Ovary (tissue), 9 donors: ENCODE measurements around the gene PRSS21. TPM values are rescaled to one million over a fixed set of nuclear protein-coding genes. Genes with fewer than 3 reads are reported as not detected.
A peak's percentile ranks its signal among the peaks of the same experiment; 100 is the strongest.

Experiments
- DNase-seq, 5 donors: peaks; one replicate each; pipeline ENCODE4 v3.0.0-alpha.2; 2019 to 2020
- H3K27ac ChIP-seq, 2 donors: fragments of 200-600 bp; one replicate each; pipeline versions ENCODE4 v1.5.1 to v1.8.0; 2019 to 2022
- H3K27me3 ChIP-seq: fragments of 200-600 bp; one replicate; pipeline ENCODE4 v1.8.0; 2022
- H3K36me3 ChIP-seq: fragments of 200-600 bp; sonication (generic); one replicate; pipeline ENCODE4 v1.5.1; 2019
- H3K4me1 ChIP-seq: one replicate; pipeline ENCODE4 v1.8.1; 2013; ENCODE audit warnings: mild to moderate bottlenecking, moderate library complexity; ENCODE audit not compliant: insufficient read depth
- H3K4me3 ChIP-seq: fragments of 200-600 bp; sonication (generic); one replicate; pipeline ENCODE4 v1.5.1; 2017
- H3K9me3 ChIP-seq, 2 donors: fragments of 200-600 bp in 1 of 2; sonication (generic) in 1 of 2; one replicate each; pipeline versions ENCODE4 v1.5.1 to v1.8.1; 2013 to 2019; ENCODE audit warnings: mild to moderate bottlenecking in 1 of 2, moderate library complexity in 1 of 2
- EP300 ChIP-seq: sonication (generic); formaldehyde crosslinking; IDR thresholded peaks from one replicate; pipeline ENCODE4 v1.6.1; 2017; ENCODE audit warnings: antibody characterized with exemption
- POLR2A ChIP-seq: fragments of 450-650 bp; IDR thresholded peaks from one replicate; pipeline ENCODE4 v1.6.1; 2017; ENCODE audit warnings: antibody characterized with exemption, mild to moderate bottlenecking, moderate library complexity
- WGBS, 3 donors: extraction: QIAGEN DNeasy Blood & Tissue Kit in 1 of 3; methylation state at CpG; one replicate each; pipeline versions ENCODE4 v1.1.5 to v1.1.7; 2013 to 2017; 5-methylcytosine and 5-hydroxymethylcytosine counted together
- intact Hi-C, 4 donors: fragments of 100-400 bp; cut with DNase I; formaldehyde crosslinking; loops; one replicate each; pipeline versions ENCODE4 v1.11.0 to v1.15.1; 2022 to 2023
- polyA plus RNA-seq, 2 donors: library from polyadenylated mRNA; stranded (reverse); fragments of 200-250 nt in 1 of 2; fragments of 350-450 nt in 1 of 2; fragmentation: Illumina TruSeq in 1 of 2; extraction: RNeasy Lipid Tissue Mini Kit (QIAGEN cat#74804) in 1 of 2; gene quantifications; one replicate each; pipeline ENCODE4 v1.2.3, GENCODE V29; 2013 to 2014
- total RNA-seq, 7 donors: library from RNA; depleted of rRNA in 2 of 7; stranded (reverse); fragments of >200 nt in 2 of 7; fragmentation: NEBNext Ultra II Directional in 3 of 7; extraction: Animal tissue kit (Norgen Biotek cat#: 25700) in 3 of 7; gene quantifications; one replicate each; pipeline versions ENCODE4 v1.1.0 to v1.2.4, GENCODE V29; 2016 to 2023
- TF ChIP-seq, protein P1 (sequence below), 3 donors: fragments of 450-650 bp in 2 of 3; fragments of 200-600 bp in 1 of 3; IDR thresholded peaks; one replicate each; pipeline versions ENCODE4 v1.5.1 to v1.8.0; 2016 to 2022; ENCODE audit warnings: antibody characterized with exemption in 3 of 3, mild to moderate bottlenecking in 1 of 3
- donor health status: DM: no; HTN: no; CAD: no; lungs with moderate emphysema.
- donor health status: DM: no; HTN: no; CAD: no.
- donor health status: Bipolar disorder and iron deficiency.
- donor health status: DM: yes; HTN: yes; CAD: no.
- donor health status: DM: no; HTN: no; CAD: no.
- donor health status: DM: yes; HTN: yes; CAD: no.

The PRSS21 gene
- total and polyA plus RNA-seq, 9 donors, result 0.53 to 9.3 (median 1.0) TPM; not detected in 4

DNA sequence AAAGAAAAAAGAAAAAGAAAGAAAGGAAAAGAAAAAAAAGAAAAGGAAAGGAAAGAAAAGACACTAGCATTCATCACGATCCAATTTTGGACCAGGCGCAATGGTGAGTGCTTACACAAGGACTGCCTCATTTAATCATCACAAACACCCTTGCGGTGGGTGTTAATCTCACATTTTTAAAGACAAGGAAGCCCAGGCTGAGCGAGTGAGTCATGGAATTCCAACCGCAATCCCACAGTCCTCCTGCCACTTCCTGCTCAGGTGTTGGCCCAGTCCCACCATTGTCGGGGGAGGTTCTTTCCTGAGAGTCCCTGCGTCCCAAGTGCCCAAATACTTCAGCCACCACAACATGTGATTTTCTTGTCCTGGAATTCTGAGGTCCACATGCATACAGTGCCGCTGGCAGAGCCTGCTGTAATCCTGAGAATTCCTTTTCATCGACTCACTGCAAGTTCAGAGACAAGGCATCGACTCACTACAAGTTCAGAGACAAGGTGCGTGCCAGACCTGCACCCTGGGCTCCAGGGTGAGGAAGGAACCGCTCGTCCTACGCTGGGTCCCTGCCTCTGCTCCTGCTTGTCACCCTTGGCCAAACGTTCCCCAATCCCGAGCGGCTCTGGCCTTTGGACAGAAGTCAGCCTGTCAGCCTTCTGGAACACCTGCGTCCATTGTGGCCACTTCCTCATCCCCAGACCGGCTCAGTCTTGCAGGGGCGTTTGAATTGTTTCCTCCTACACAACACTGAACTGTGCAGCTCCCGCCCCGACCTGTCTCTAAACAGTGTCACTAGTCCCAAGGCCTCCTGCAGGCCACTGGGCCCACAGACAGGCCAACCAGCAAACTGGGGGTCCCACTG lies 18.8 kb downstream of the PRSS21 start:
- 32 to 43% (median 35%) methylated on average over 22 of the region's 22 CpGs for WGBS, 3 donors
- no peaks in the 10 kb centered on the region for H3K27me3 ChIP-seq
- no peaks in the 10 kb centered on the region for H3K4me1 ChIP-seq
- no peak for DNase-seq
- H3K27ac ChIP-seq, result no peak overlapping the region
- intact Hi-C loops, result no loop called here
- TF ChIP-seq, protein P1, sequence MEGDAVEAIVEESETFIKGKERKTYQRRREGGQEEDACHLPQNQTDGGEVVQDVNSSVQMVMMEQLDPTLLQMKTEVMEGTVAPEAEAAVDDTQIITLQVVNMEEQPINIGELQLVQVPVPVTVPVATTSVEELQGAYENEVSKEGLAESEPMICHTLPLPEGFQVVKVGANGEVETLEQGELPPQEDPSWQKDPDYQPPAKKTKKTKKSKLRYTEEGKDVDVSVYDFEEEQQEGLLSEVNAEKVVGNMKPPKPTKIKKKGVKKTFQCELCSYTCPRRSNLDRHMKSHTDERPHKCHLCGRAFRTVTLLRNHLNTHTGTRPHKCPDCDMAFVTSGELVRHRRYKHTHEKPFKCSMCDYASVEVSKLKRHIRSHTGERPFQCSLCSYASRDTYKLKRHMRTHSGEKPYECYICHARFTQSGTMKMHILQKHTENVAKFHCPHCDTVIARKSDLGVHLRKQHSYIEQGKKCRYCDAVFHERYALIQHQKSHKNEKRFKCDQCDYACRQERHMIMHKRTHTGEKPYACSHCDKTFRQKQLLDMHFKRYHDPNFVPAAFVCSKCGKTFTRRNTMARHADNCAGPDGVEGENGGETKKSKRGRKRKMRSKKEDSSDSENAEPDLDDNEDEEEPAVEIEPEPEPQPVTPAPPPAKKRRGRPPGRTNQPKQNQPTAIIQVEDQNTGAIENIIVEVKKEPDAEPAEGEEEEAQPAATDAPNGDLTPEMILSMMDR (IDR thresholded peaks at IDR 0.05), result no peak
- TF ChIP-seq EP300, result no peak
- no peak for TF ChIP-seq POLR2A
- no peaks in the 10 kb centered on the region for H3K36me3 ChIP-seq
- H3K4me3 ChIP-seq, result no peak overlapping the region
- H3K9me3 ChIP-seq, result no peaks in the 10 kb centered on the region

GRCh38 chr16:2836646-2837508 lies 19.8 kb downstream of the PRSS21 start:
- Histone ChIP-seq H3K27me3 (no peaks in the 10 kb centered on the region), H3K9me3 (no peaks in the 10 kb centered on the region), H3K36me3 (no peaks in the 10 kb centered on the region), H3K27ac (no peak overlapping the region), H3K4me1 (peaks cover 2% of the 10 kb centered on the region), H3K4me3 (no peak overlapping the region)
- DNase-seq, result no peak
- WGBS, 3 donors, result 46 to 53% (median 50%) methylated on average over 13 of the region's 13 CpGs
- TF ChIP-seq POLR2A, result no peak
- TF ChIP-seq, protein P1 (IDR thresholded peaks at IDR 0.05), result no peak
- TF ChIP-seq EP300, result no peak
- intact Hi-C loops, result no loop called here

DNA sequence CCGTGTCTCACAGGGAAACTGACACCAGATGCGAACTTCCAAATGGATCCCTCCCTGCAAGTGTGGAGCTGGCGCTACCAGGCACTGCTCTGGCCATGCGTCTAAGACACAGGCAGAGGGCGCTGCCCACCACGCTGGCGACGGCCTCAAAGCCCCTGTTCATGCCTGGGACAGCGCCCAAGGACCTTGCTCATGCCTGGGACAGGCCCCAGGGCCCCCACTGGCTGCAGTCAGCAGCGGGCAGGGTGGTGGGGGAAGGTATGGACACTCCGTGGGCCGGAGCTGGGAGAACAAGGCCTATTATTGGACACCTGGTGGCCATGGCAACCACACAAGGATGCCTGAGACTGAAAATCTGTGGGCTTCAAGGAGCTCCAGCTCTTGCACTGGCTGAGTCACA lies 21.9 kb downstream of the PRSS21 start:
- Histone ChIP-seq H3K9me3 (peaks cover 0 to 6% of the 10 kb centered on the region in 2 donors), H3K27me3 (no peaks in the 10 kb centered on the region), H3K4me1 (peaks cover 11% of the 10 kb centered on the region), H3K4me3 (no peak overlapping the region), H3K27ac (no peak overlapping the region), H3K36me3 (no peaks in the 10 kb centered on the region)
- WGBS, 3 donors, result 3 to 4% (median 4%) methylated on average over 12 of the region's 12 CpGs
- intact Hi-C loops, result no loop called here
- peak in 1 of 5 donors; percentile 53 for DNase-seq
- TF ChIP-seq POLR2A (no peak), EP300 (no peak)
- TF ChIP-seq, protein P1 (IDR thresholded peaks at IDR 0.05), result peak in 2 of 3 donors; percentile 30 to 42

- H3K27ac ChIP-seq, result no peak overlapping the region
- no peak for DNase-seq
- peaks cover 11% of the 10 kb centered on the region for H3K4me1 ChIP-seq
- TF ChIP-seq POLR2A (no peak), EP300 (no peak)
- TF ChIP-seq, protein P1 (IDR thresholded peaks at IDR 0.05), result no peak
- H3K4me3 ChIP-seq, result no peak overlapping the region
- intact Hi-C loops, result no loop called here
- no peaks in the 10 kb centered on the region for H3K36me3 ChIP-seq
- 85 to 89% (median 88%) methylated on average over 15 of the region's 15 CpGs for WGBS, 3 donors
- no peaks in the 10 kb centered on the region for H3K27me3 ChIP-seq
- H3K9me3 ChIP-seq, result peaks cover 0 to 6% of the 10 kb centered on the region in 2 donors
Measured at GRCh38 chr16:2839650-2840450, 22.8 kb downstream of the PRSS21 start.
